GM18505 (cell line): Measurements from ENCODE around the gene PDE3B.
"Not testable (repeated sequence)": the region's sequence is repeated elsewhere in the genome, so short reads cannot be mapped to it uniquely, and the experiment has no call there.

Experiments
- ATAC-seq: cut with Tn5 transposase; IDR thresholded peaks from one replicate; pipeline ENCODE4 v1.9.1; 2021; ENCODE audit not compliant: unreplicated experiment
- POLR2A ChIP-seq: IDR thresholded peaks from 4 replicates; pipeline ENCODE4 v1.6.1; 2011; ENCODE audit warnings: borderline replicate concordance; ENCODE audit not compliant: insufficient read depth, insufficient read length; ENCODE audit errors: extremely low read depth

Gene PDE3B

GRCh38 chr11:14755140-14755539 is 111.5 kb downstream of the PDE3B start:
- no peak for ATAC-seq
- TF ChIP-seq POLR2A, result no peak

GRCh38 chr11:14756349-14756748 is 112.7 kb downstream of the PDE3B start:
- no peak for TF ChIP-seq POLR2A
- no peak for ATAC-seq

GRCh38 chr11:14759300-14760012 is 115.9 kb downstream of the PDE3B start:
- ATAC-seq, result not testable (repeated sequence)

GRCh38 chr11:14764179-14764578 is 120.6 kb downstream of the PDE3B start:
- no peak for TF ChIP-seq POLR2A
- ATAC-seq, result no peak

- ATAC-seq, result peak; percentile 97
- TF ChIP-seq POLR2A, result no peak
Measured at GRCh38 chr11:14764579-14765527, 121.2 kb downstream of the PDE3B start.

GRCh38 chr11:14766585-14766984 is 123.0 kb downstream of the PDE3B start:
- ATAC-seq, result no peak
- TF ChIP-seq POLR2A, result no peak

GRCh38 chr11:14768526-14769188 is 125.1 kb downstream of the PDE3B start:
- ATAC-seq, result peak; percentile 43
- no peak for TF ChIP-seq POLR2A

GRCh38 chr11:14773755-14774154 is 130.2 kb downstream of the PDE3B start:
- TF ChIP-seq POLR2A, result no peak
- ATAC-seq, result no peak

- TF ChIP-seq POLR2A, result no peak
- no peak for ATAC-seq
Measured at GRCh38 chr11:14774721-14775120, 131.1 kb downstream of the PDE3B start.

GRCh38 chr11:14775897-14776296 is 132.3 kb downstream of the PDE3B start:
- TF ChIP-seq POLR2A, result no peak
- ATAC-seq, result no peak

- not testable (repeated sequence) for ATAC-seq
Measured at GRCh38 chr11:14778460-14778859, 134.9 kb downstream of the PDE3B start.

- no peak for ATAC-seq
- no peak for TF ChIP-seq POLR2A
Measured at GRCh38 chr11:14783788-14784187, 140.2 kb downstream of the PDE3B start.

GRCh38 chr11:14784230-14784629 is 140.6 kb downstream of the PDE3B start:
- ATAC-seq, result no peak
- TF ChIP-seq POLR2A, result no peak
